ENCODE data around the gene PIP4P1.
"Not testable (repeated sequence)": the region's sequence is repeated elsewhere in the genome, so short reads cannot be mapped to it uniquely, and the experiment has no call there.

GRCh38 chr14:20506752-20507151 is 45.5 kb upstream of the PIP4P1 start:
- TF ChIP-seq, protein P1, sequence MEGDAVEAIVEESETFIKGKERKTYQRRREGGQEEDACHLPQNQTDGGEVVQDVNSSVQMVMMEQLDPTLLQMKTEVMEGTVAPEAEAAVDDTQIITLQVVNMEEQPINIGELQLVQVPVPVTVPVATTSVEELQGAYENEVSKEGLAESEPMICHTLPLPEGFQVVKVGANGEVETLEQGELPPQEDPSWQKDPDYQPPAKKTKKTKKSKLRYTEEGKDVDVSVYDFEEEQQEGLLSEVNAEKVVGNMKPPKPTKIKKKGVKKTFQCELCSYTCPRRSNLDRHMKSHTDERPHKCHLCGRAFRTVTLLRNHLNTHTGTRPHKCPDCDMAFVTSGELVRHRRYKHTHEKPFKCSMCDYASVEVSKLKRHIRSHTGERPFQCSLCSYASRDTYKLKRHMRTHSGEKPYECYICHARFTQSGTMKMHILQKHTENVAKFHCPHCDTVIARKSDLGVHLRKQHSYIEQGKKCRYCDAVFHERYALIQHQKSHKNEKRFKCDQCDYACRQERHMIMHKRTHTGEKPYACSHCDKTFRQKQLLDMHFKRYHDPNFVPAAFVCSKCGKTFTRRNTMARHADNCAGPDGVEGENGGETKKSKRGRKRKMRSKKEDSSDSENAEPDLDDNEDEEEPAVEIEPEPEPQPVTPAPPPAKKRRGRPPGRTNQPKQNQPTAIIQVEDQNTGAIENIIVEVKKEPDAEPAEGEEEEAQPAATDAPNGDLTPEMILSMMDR (IDR thresholded peaks at IDR 0.05; ENCODE audit: insufficient read depth, low read length) = not testable (repeated sequence)
- TF ChIP-seq POLR2AphosphoS5 (IDR thresholded peaks at IDR 0.05; ENCODE audit: low read depth) = not testable (repeated sequence)

Data from HL-60 (cell line).